Iris pigment epithelial cell (primary cell): Measurements from ENCODE around the gene BPIFB3.
"Not testable (repeated sequence)": the region's sequence is repeated elsewhere in the genome, so short reads cannot be mapped to it uniquely, and the experiment has no call there.

ENCODE experiments used
- DNase-seq: peaks from one replicate; pipeline ENCODE4 v3.0.0-alpha.2; 2011; ENCODE audit warnings: low read depth

The BPIFB3 gene

GRCh38 chr20:33086052-33086722 is 32.5 kb downstream of the BPIFB3 start:
- DNase-seq: no peak

- no peak for DNase-seq
These were observed 37.4 kb downstream of the BPIFB3 start for GRCh38 chr20:33091147-33091546.

GRCh38 chr20:33091693-33092092 is 38.0 kb downstream of the BPIFB3 start:
- no peak for DNase-seq

GRCh38 chr20:33092361-33092760 is 38.7 kb downstream of the BPIFB3 start:
- DNase-seq: no peak

GRCh38 chr20:33093074-33093473 is 39.4 kb downstream of the BPIFB3 start:
- DNase-seq: no peak

GRCh38 chr20:33093582-33093981 is 39.9 kb downstream of the BPIFB3 start:
- DNase-seq: no peak

GRCh38 chr20:33095249-33095648 is 41.5 kb downstream of the BPIFB3 start:
- no peak for DNase-seq

GRCh38 chr20:33095902-33096584 is 42.3 kb downstream of the BPIFB3 start:
- peak; percentile 55 for DNase-seq

- DNase-seq: no peak
These were observed 43.3 kb downstream of the BPIFB3 start for GRCh38 chr20:33097001-33097400.

GRCh38 chr20:33099843-33100538 is 46.3 kb downstream of the BPIFB3 start:
- DNase-seq: no peak

- DNase-seq: no peak
These were observed 49.9 kb downstream of the BPIFB3 start for GRCh38 chr20:33103556-33103955.

GRCh38 chr20:33104336-33104735 is 50.6 kb downstream of the BPIFB3 start:
- no peak for DNase-seq

- no peak for DNase-seq
These were observed 51.7 kb downstream of the BPIFB3 start for GRCh38 chr20:33105316-33105924.

- DNase-seq: not testable (repeated sequence)
These were observed 52.4 kb downstream of the BPIFB3 start for GRCh38 chr20:33106058-33106620.

- DNase-seq: no peak
These were observed 55.0 kb downstream of the BPIFB3 start for GRCh38 chr20:33108661-33109060.

- DNase-seq: no peak
These were observed 56.6 kb downstream of the BPIFB3 start for GRCh38 chr20:33110147-33110825.

- no peak for DNase-seq
These were observed 57.6 kb downstream of the BPIFB3 start for GRCh38 chr20:33111306-33111705.

GRCh38 chr20:33112547-33113386 is 59.1 kb downstream of the BPIFB3 start:
- DNase-seq: no peak

GRCh38 chr20:33113387-33113908 is 59.7 kb downstream of the BPIFB3 start:
- no peak for DNase-seq

GRCh38 chr20:33115501-33115900 is 61.8 kb downstream of the BPIFB3 start:
- DNase-seq: not testable (repeated sequence)
